ENCODE data around the gene IQGAP2. TPM values are rescaled to one million over a fixed set of nuclear protein-coding genes. Genes with fewer than 3 reads are reported as not detected.

Gene IQGAP2
- total RNA-seq, 4 donors from 2014 or later: 3.5 to 18.5 (median 13.7) TPM

DNA sequence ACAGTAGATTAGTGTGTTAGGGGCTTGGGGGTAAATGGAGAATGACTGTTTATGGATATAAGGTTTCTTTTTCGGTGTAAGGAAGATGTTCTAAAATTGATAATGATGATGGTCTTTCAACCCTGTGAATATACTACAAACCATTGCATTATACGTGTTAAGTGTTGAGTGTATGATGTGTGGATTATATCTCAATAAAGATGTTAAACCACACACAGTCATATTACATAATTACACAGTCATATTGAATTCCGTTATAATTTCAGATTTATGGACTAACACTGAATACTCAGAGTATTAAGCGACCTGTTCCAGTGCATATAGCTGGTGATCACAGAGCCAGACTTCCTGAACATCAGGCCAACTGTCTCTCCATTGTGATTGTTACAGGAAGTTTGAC, 152.0 kb downstream of the IQGAP2 start:
- no peak for DNase-seq (ENCODE audit: low spot score in 2 of 2)
- intact Hi-C loops (cut with DNase I; ENCODE audit: low total_unique reads): no loop called here
- WGBS, 2 donors: 95 to 96% methylated on average over 4 of the region's 4 CpGs
- H3K4me3 ChIP-seq (ENCODE audit: low read depth, poor library complexity, severe bottlenecking): no peak overlapping the region
- TF ChIP-seq, protein P1, sequence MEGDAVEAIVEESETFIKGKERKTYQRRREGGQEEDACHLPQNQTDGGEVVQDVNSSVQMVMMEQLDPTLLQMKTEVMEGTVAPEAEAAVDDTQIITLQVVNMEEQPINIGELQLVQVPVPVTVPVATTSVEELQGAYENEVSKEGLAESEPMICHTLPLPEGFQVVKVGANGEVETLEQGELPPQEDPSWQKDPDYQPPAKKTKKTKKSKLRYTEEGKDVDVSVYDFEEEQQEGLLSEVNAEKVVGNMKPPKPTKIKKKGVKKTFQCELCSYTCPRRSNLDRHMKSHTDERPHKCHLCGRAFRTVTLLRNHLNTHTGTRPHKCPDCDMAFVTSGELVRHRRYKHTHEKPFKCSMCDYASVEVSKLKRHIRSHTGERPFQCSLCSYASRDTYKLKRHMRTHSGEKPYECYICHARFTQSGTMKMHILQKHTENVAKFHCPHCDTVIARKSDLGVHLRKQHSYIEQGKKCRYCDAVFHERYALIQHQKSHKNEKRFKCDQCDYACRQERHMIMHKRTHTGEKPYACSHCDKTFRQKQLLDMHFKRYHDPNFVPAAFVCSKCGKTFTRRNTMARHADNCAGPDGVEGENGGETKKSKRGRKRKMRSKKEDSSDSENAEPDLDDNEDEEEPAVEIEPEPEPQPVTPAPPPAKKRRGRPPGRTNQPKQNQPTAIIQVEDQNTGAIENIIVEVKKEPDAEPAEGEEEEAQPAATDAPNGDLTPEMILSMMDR (IDR thresholded peaks at IDR 0.05): no peak
- TF ChIP-seq POLR2A (IDR thresholded peaks at IDR 0.05): no peak

DNA sequence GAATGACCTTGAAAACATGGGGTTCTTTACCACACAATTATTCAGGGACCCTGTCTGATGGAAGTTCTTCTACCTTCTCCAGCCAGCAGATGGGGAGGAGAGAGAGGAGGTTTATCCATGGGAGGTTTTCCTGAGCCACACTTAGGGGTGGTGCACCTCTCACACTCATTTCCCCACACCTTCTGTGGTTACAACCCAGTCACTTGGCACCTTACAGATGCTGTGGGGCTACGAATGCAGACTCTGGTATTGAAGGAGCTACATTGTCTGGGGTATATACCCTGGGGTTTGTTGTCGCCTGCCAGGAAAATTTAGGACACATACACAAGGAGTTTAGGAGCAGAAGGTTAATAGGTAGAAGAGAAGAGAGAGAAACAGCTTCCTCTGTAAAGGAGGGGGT, 152.6 kb downstream of the IQGAP2 start:
- H3K4me3 ChIP-seq (ENCODE audit: low read depth, poor library complexity, severe bottlenecking): no peak overlapping the region
- DNase-seq (ENCODE audit: low spot score in 2 of 2): no peak
- 86 to 88% methylated on average over 2 of the region's 2 CpGs for WGBS, 2 donors
- TF ChIP-seq, protein P1 (IDR thresholded peaks at IDR 0.05): no peak
- TF ChIP-seq POLR2A (IDR thresholded peaks at IDR 0.05): no peak
- intact Hi-C loops (cut with DNase I; ENCODE audit: low total_unique reads): no loop called here

DNA sequence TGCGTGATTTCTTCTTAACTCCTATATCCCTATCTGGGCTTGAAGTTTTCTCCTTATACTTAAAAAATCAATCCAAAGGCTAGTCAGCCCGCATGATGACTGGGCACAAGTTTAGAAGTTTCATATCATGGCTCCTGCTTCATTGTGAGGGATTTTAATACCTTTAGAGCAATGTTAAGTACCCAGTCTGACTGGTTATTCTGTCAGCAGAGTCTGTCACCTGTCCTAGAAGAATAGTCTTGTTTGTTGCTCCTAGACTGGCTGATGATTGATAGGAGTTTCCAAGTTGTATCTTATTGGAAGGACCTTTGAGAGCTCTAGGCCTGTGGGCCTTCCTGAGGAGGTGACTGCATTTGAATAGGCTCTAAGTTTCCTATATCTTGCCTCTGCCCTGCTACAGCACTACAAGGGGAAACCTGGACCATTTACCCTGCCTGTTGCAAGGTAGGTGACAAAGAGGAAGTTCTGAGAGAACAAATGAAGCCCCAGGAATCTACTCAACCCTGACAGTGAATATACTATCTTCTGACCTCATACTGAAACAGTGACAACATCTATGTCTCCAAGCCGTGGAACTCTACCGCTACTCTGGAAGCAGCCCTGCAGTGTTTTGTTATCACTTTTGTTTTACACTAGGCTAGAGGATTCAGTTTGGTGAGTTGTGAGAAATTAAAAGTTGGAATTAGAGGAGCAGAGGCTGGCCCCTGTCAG, 153.6 kb downstream of the IQGAP2 start:
- no peak for DNase-seq (ENCODE audit: low spot score in 2 of 2)
- intact Hi-C loops (cut with DNase I; ENCODE audit: low total_unique reads): no loop called here
- H3K4me3 ChIP-seq (ENCODE audit: low read depth, poor library complexity, severe bottlenecking): no peak overlapping the region
- TF ChIP-seq, protein P1 (IDR thresholded peaks at IDR 0.05): no peak
- TF ChIP-seq POLR2A (IDR thresholded peaks at IDR 0.05): no peak
- WGBS, 2 donors: 77 to 90% methylated on average over 4 of the region's 4 CpGs

DNA sequence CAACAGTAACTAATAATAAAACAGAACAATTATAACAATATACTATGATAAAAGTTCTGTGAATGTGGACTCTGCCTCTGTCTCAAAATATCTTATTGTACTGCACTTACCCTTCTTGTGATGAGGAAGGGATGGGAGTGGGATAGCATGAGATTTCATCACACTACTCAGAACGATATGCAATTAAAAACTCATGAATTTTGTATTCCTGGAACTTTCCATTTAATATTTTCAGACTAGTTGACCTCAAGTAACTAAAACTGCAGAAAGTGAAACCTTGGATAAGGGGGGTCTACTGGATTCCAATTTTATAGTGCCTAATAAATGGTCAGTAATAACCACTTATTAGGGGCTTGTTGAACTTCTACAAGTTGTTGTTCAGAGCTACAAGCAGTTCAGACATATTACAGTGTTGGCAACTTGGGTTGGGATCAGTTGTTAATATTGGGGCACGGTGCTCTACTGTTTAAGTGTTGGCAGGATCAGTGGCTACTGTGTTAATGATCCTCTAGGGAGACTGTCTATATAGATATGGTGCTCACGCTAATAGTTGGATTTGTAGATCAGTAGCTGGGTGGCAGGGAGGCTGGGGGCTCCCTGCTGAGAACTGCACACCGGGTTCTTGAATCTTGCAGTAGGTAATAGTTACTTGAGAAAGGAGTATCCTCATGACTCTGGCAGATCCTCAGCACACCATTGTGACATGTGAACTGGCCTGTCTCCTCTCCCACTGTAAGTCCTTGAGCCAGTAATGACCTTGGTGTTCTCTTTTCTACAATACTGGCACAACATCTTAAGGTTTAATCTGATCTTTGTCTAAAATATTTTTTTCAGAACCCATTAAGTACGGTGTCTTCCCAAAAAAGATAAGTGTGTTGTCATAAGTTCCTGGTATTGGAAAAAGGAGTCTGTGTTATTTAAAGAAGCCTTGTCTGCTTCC, 158.1 kb downstream of the IQGAP2 start:
- no peak for DNase-seq (ENCODE audit: low spot score in 2 of 2)
- intact Hi-C loops (cut with DNase I; ENCODE audit: low total_unique reads): no loop called here
- WGBS, 2 donors: 56 to 60% methylated on average over 5 of the region's 5 CpGs
- no peak overlapping the region for H3K4me3 ChIP-seq (ENCODE audit: low read depth, poor library complexity, severe bottlenecking)
- TF ChIP-seq, protein P1 (IDR thresholded peaks at IDR 0.05): no peak
- no peak for TF ChIP-seq POLR2A (IDR thresholded peaks at IDR 0.05)

DNA sequence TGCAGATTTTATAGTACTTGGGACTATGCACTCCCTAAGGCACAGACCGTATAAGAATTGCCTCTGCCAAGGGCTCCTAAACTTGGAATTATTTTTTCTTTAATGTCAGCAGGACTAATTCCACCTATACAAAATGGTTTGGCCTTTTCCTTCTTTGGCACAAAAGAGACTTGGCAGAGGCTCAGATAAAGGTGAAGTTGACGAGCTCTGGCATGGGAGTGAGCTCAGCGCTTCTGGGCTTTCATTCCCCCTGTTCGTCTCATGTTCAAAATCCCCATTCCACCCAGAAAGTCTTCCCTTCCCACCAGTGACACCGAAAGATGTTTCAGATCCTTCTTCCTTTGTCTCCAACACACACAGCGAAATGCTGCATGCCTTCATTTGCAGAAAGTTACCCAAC, 158.9 kb downstream of the IQGAP2 start:
- intact Hi-C loops (cut with DNase I; ENCODE audit: low total_unique reads): no loop called here
- TF ChIP-seq, protein P1 (IDR thresholded peaks at IDR 0.05): no peak
- no peak for TF ChIP-seq POLR2A (IDR thresholded peaks at IDR 0.05)
- WGBS, 2 donors: 54 to 60% methylated on average over 6 of the region's 6 CpGs
- DNase-seq (ENCODE audit: low spot score in 2 of 2): no peak
- H3K4me3 ChIP-seq (ENCODE audit: low read depth, poor library complexity, severe bottlenecking): no peak overlapping the region
